Neural cell (in vitro differentiated cells): ENCODE results near the gene RFTN1.

Experiments
- EP300 ChIP-seq: fragments of 450-650 bp; conservative IDR thresholded peaks from 2 replicates; pipeline ENCODE4 v1.6.1; 2014; ENCODE audit warnings: antibody characterized with exemption, mild to moderate bottlenecking, moderate library complexity; ENCODE audit not compliant: poor library complexity, severe bottlenecking
- EZH2 ChIP-seq: fragments of 200-600, 300-800 bp; shearing (Covaris generic), sonication (generic); IDR thresholded peaks from 2 replicates; pipeline ENCODE4 v1.6.1; 2014; ENCODE audit warnings: antibody characterized with exemption, low read length, borderline replicate concordance, mild to moderate bottlenecking; ENCODE audit not compliant: insufficient read depth, poor library complexity, severe bottlenecking
- POLR2AphosphoS5 ChIP-seq: IDR thresholded peaks from 2 replicates; pipeline ENCODE4 v1.6.1; 2012
- TF ChIP-seq, protein P1 (sequence below): fragments of 450-650 bp; IDR thresholded peaks from 2 replicates; pipeline ENCODE4 v1.5.1; 2014; ENCODE audit warnings: antibody characterized with exemption, mild to moderate bottlenecking, moderate library complexity; ENCODE audit not compliant: poor library complexity, severe bottlenecking

DNA sequence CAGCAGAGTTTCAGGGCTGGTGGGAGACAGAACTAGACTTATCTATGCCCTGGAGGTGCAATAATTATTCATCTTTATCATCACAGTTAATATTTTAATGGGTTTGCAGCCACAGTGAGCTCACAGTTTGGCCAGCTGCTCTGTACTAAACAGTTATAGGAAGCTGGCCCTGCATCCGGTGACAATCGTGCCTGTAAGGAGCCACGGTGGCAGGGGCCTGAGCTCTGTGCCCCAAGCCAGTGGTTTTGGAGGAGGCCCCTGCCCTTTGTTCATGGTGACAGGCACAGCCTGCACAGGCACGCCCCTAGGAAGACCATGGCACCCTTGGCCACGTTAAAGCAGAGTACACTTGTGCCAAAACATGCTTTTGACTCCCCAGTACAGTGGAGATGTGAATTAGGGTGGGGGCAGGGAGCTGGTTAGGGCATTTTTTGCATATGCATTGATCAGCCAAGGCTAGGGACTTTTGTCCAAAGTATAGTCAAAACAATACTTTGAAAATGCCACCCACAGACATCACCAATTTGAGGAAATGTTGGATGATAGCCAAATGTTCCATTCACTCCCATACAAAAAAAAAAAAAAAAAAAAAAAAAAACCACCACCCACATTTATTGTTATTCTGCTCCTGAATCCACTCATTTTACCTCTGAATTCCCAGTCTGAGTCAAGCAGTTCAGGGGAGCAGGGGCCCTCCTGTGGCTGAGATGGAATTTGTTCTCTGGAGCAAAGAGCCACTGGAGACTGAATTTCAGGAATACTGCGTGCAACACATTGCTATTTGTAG lies 3.4 kb upstream of the RFTN1 start:
- TF ChIP-seq, protein P1, sequence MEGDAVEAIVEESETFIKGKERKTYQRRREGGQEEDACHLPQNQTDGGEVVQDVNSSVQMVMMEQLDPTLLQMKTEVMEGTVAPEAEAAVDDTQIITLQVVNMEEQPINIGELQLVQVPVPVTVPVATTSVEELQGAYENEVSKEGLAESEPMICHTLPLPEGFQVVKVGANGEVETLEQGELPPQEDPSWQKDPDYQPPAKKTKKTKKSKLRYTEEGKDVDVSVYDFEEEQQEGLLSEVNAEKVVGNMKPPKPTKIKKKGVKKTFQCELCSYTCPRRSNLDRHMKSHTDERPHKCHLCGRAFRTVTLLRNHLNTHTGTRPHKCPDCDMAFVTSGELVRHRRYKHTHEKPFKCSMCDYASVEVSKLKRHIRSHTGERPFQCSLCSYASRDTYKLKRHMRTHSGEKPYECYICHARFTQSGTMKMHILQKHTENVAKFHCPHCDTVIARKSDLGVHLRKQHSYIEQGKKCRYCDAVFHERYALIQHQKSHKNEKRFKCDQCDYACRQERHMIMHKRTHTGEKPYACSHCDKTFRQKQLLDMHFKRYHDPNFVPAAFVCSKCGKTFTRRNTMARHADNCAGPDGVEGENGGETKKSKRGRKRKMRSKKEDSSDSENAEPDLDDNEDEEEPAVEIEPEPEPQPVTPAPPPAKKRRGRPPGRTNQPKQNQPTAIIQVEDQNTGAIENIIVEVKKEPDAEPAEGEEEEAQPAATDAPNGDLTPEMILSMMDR, result peak; percentile 68
- no peak for TF ChIP-seq EP300
- no peak for TF ChIP-seq EZH2
- no peak for TF ChIP-seq POLR2AphosphoS5
